HUDEP-2 (cell line): ENCODE measurements around the gene GSG1L.
"Not testable (repeated sequence)": the region's sequence is repeated elsewhere in the genome, so short reads cannot be mapped to it uniquely, and the experiment has no call there.

Source experiments
- DNase-seq, 76 experiments: peaks; one replicate each; lab custom pipeline; 2025; ENCODE audit not compliant: unreplicated experiment in 76 of 76; lab: John Stamatoyannopoulos, UW

GSG1L gene

GRCh38 chr16:27746076-27746855, 317.2 kb downstream of the GSG1L start:
- no peak for DNase-seq

GRCh38 chr16:27745348-27745747, 318.2 kb downstream of the GSG1L start:
- DNase-seq, result no peak

- DNase-seq, result no peak
These were observed 319.6 kb downstream of the GSG1L start for GRCh38 chr16:27743963-27744362.

DNA sequence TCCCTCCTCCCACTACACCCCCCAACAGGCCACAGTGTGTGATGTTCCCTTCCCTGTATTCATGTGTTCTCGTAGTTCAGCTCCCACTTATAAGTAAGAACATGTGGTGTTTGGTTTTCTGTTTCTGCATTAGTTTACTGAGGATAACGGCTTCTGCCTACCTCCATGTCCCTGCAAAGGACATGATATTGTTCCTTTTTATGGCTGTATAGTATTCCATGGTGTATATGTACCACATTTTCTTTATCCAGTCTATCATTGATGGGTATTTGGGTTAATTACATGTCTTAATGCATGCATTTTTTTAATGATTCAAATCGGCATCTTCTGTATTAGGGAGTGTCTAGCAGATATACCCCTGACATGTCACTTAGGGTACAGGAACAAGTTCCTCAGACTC, 320.5 kb downstream of the GSG1L start:
- DNase-seq, result not testable (repeated sequence)

DNA sequence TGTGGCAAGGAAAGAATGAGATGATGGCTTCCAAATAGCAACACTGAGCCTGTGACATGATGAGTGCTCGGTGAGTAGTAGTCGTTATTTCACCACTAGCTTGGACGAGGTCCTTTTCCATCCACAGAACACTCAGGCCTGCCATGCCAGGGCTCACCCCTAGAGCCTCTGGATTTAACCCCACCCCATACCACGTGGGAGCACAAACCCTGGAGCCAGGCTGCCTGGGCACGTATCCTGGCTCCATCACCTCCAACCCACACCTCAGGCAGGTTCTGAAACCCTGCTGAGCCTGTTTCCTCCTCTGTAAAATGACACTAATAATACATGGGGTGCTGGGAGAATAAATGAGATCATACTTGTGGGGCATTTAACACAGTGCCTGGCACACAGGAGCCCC, 321.2 kb downstream of the GSG1L start:
- no peak for DNase-seq

- no peak for DNase-seq
These were observed 322.9 kb downstream of the GSG1L start for GRCh38 chr16:27740496-27741201.

GRCh38 chr16:27739606-27740357, 323.7 kb downstream of the GSG1L start:
- DNase-seq, result no peak

GRCh38 chr16:27738596-27738995, 324.9 kb downstream of the GSG1L start:
- no peak for DNase-seq
